HT-29 (cell line): Measurements from ENCODE around the gene KRTAP10-8. TPM values are rescaled to one million over a fixed set of nuclear protein-coding genes. Genes with fewer than 3 reads are reported as not detected.
"Not testable (repeated sequence)": the region's sequence is repeated elsewhere in the genome, so short reads cannot be mapped to it uniquely, and the experiment has no call there.

ENCODE experiments used
- DNase-seq: peaks from one replicate; pipeline ENCODE4 v3.0.0-alpha.2; 2015; ENCODE audit warnings: low spot score
- total RNA-seq: library from RNA; depleted of rRNA; stranded (reverse); fragments of >200 nt; shearing (Covaris generic); gene quantifications from 2 replicates; pipeline ENCODE4 v1.2.3, GENCODE V29; 2014

Gene KRTAP10-8
- total RNA-seq, 1 experiment from 2014 or later: not detected

DNA sequence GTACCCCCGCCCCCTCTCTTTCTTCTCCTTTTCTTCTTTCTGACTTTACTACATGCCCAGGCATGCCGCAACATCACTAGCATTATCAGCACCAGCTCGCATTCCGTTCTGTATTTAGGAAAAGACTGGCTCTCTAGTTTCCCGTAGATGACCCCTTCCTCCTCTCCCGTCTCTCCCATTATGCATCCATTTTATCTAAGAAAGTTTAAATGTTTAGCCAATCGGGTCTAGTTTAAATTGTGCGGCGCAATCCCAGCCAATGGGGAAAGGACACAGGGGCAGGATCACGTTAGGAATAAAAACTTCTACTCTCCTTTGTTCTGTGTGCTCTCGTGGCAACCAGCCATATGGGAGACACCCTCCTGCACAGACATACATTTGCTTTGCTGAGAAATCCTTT lies 13.8 kb upstream of the KRTAP10-8 start:
- DNase-seq: no peak

GRCh38 chr21:44599264-44600029 lies 12.4 kb upstream of the KRTAP10-8 start:
- DNase-seq: no peak

DNA sequence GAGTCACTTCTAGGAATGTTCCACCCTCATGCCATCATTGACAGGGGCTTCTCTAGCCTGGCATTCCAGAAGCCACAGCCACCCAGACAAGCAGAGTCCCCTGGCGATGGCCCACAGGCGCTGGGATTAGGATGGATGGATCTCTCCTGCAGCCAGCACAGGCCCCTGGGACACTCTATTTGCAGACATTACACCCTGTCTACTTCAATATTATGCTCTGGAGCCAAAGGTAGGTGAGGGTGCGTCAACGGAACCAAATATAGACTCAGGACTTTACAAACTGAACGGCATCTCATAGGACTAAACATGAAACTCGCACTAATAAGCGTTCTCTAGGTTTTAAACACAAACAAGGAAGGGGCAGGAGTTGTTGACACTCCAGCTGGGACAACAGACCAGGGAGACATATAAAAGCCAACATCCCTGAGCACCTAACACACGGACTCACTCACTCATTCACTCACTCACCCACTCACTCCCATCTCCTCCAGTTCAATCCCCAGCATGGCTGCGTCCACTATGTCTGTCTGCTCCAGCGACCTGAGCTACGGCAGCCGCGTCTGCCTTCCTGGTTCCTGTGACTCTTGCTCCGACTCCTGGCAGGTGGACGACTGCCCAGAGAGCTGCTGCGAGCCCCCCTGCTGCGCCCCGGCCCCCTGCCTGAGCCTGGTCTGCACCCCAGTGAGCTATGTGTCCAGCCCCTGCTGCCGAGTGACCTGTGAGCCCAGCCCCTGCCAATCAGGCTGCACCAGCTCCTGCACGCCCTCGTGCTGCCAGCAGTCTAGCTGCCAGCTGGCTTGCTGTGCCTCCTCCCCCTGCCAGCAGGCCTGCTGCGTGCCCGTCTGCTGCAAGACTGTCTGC lies 11.5 kb upstream of the KRTAP10-8 start, which contains the start of gene KRTAP10-7:
KRTAP10-7 (plus strand) TSS at position 480 of the 861 bp plus-strand sequence; CDS start at position 505, 25 bp downstream.
- not testable (repeated sequence) for DNase-seq

DNA sequence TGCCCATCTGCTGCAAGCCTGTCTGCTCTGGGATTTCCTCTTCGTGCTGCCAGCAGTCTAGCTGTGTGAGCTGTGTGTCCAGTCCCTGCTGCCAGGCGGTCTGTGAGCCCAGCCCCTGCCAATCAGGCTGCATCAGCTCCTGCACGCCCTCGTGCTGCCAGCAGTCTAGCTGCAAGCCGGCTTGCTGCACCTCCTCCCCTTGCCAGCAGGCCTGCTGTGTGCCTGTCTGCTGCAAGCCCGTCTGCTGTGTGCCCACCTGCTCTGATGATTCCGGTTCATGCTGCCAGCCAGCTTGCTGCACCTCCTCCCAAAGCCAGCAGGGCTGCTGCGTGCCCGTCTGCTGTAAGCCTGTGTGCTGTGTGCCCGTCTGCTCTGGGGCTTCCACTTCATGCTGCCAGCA lies 10.8 kb upstream of the KRTAP10-8 start:
- not testable (repeated sequence) for DNase-seq

- no peak for DNase-seq
Observed at GRCh38 chr21:44601596-44602462, 10.1 kb upstream of the KRTAP10-8 start.

DNA sequence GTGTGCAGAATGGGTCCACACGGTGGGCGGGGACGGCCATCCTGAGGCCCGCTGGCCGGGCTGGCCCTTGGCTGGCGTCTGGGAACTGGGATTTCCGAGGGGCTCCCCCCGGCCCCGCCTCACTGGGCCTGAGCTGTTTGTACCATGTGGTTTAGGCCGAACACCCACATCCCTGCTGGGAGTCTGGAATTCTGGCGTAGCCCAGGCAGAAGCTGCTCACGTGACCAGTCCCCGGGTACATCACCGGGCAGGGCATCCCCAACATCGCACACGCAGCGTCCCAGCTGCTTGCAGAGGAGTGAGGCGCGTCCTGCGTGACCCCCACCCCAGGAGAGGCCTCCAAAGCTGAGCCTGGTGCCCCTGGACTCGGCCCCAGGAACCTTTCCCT lies 9.4 kb upstream of the KRTAP10-8 start:
- no peak for DNase-seq

GRCh38 chr21:44603109-44603875 lies 8.6 kb upstream of the KRTAP10-8 start:
- DNase-seq: no peak

- no peak for DNase-seq
Observed at GRCh38 chr21:44603911-44604310, 8.0 kb upstream of the KRTAP10-8 start.

DNA sequence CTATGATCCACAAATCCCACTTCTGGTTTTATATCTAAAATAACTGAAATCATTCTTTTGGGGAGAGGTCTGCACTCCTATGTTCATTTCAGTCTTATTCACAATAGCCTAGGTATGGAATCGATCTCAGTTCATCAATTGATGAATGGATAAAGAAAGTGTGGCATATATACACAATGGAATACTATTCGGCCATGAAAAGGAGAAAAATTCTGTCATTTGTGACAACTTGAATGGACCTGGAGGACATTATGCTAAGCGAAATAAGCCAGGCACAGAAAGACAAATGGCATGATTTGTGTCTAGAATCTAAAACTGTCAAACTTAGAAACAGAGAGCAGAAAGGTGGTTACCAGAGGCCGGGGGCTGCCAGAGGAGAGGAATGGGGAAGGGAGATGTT lies 5.4 kb upstream of the KRTAP10-8 start:
- no peak for DNase-seq

DNA sequence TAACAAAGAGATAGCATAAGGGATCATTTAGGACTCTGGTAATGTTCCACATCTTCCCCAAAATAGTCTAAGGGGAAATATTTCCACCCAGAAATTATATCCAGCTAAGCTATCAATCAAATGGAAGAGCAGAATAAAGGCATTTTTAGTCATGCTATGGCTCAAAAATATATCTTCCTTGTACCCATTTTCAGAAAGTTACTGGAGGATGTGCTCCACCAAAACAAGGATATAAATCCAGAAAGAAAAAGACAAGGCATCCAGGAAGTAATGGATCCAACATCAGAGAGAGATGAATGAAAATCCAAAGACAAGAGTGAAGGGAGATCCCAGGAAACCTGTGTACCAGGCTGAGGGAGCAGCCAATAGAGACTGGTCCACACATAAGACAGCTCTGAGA lies 2.7 kb upstream of the KRTAP10-8 start:
- no peak for DNase-seq

- DNase-seq: not testable (repeated sequence)
Observed at GRCh38 chr21:44610157-44610843, 1.6 kb upstream of the KRTAP10-8 start.

GRCh38 chr21:44611551-44611950 lies 328 bp upstream of the KRTAP10-8 start:
- DNase-seq: no peak

- DNase-seq: no peak
Observed at GRCh38 chr21:44612669-44613229, 870 bp downstream of the KRTAP10-8 start.

DNA sequence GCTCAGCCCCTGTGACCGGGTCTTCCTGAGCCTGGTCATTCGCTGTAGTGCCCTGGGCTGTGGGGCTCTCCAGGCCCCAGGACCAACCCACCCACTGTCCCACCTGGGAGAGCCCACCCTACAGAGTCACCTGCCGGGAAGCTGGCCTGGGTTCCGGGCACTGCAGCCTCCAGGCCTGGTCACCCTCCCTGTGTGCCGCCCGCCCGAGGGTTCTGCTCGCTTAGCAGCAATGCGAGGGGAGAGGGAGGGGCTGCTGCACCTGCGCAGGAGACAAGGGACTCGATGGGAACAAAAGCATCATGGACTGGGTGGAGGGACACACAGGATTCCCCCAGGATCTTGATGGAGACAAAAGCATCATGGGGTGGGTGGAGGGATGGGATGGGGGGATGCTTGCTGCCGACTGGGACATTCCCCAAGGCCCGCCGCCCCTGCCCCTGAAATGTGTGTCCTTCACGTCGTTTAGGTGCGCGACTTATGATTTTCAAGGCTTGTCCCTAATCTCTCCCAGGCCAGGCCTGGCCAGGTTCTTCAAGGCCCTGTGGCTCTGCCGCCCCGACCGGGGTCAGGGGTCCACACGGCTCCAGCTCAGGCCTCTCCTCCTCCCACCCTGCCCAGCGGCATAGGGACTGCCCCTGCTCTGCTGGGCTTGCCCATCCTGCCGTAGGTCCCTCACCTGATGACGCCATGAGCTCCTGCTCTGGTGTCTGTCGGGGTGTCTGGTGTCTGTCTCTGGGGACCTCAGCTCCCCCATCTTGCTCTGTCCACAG lies 1.7 kb downstream of the KRTAP10-8 start:
- DNase-seq: no peak

- DNase-seq: no peak
Observed at GRCh38 chr21:44614161-44614631, 2.3 kb downstream of the KRTAP10-8 start.

- DNase-seq: no peak
Observed at GRCh38 chr21:44614961-44615391, 3.1 kb downstream of the KRTAP10-8 start.

DNA sequence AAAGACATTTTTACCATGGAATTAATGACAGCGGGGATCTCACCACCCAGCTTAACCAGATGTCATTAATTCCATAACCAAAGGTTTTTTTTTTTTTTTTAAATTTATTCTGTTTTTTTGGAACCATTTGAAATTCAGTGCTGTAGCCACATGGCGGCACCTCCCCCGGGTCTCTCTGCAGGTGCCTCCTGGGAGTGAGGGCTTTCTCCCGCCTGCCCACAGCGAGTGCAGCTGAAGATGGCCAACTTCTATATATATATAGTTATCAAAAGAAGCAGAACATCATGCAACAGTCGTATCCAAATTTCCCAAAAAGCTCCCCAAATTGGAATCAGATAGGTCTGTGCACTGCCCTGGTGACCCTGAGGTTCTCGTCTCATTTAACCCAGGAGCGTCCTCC lies 3.6 kb downstream of the KRTAP10-8 start:
- DNase-seq: no peak

DNA sequence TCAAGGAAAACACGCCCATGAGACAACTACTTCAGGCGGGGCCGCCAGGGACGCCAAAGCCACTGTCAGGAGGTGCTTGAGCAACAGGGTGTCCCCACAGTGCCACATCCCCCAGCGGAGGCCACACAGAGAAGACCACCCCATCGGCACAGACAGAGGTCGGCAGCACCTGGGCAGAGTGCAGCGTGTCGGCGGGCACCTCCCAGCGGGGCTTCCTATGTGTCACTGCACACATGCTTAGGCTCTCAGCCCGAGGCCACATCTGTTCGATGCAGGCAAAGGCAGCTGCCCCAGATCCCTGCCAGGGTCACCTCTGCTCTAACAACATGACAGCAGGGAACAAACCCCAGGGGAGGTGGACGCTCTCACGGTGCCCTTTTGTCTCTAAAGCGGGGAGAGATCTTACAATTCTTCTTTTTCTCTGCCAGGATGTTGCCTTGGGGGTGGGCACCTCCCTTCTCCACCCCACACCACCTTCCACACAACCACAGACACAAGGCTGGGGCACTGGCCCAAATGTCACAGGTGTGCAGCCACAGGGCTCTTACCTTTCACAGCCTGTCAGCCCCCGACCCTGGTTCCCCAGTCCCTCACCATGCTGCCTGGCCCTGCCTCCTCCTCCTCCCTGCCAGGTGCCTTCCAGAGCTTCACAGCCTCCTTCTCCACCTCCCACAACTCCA lies 4.2 kb downstream of the KRTAP10-8 start:
- DNase-seq: no peak

DNA sequence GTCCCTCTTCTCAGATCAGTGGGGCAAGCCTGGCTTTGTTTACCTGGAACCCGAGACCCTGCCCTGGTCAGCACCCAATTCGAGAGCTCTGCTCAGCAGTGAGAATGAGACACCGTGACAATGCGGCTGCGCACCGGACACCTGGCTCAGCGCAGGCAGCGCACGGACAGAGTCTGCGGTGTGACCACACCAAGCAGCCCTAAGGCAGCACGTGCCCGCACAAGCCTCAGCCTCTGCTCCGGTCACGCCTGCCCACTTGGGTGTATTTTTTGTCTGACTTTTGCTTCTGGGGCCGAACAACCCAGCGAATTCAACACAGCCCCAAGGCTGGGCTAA lies 4.7 kb downstream of the KRTAP10-8 start:
- DNase-seq: no peak
